ENCODE results near the gene SLC2A6.

SLC2A6 gene

GRCh38 chr9:133515615-133516255 lies 36.8 kb upstream of the SLC2A6 start:
- DNase-seq (ENCODE audit: low spot score): no peak

- DNase-seq (ENCODE audit: low spot score): no peak
Observed at GRCh38 chr9:133515240-133515610, 36.3 kb upstream of the SLC2A6 start.

GRCh38 chr9:133514460-133515239 lies 35.8 kb upstream of the SLC2A6 start:
- DNase-seq (ENCODE audit: low spot score): no peak

GRCh38 chr9:133513214-133514100 lies 34.6 kb upstream of the SLC2A6 start:
- DNase-seq (ENCODE audit: low spot score): no peak

GRCh38 chr9:133512253-133513213 lies 33.6 kb upstream of the SLC2A6 start:
- DNase-seq (ENCODE audit: low spot score): no peak

- DNase-seq (ENCODE audit: low spot score): no peak
Observed at GRCh38 chr9:133511607-133512006, 32.7 kb upstream of the SLC2A6 start.

- no peak for DNase-seq (ENCODE audit: low spot score)
Observed at GRCh38 chr9:133510926-133511505, 32.1 kb upstream of the SLC2A6 start.

GRCh38 chr9:133509179-133510083 lies 30.5 kb upstream of the SLC2A6 start:
- peak; percentile 60 for DNase-seq (ENCODE audit: low spot score)

- DNase-seq (ENCODE audit: low spot score): no peak
Observed at GRCh38 chr9:133508046-133508445, 29.1 kb upstream of the SLC2A6 start.

GRCh38 chr9:133507246-133507965 lies 28.5 kb upstream of the SLC2A6 start:
- DNase-seq (ENCODE audit: low spot score): no peak

- peak; percentile 44 for DNase-seq (ENCODE audit: low spot score)
Observed at GRCh38 chr9:133506653-133507038, 27.7 kb upstream of the SLC2A6 start.

- no peak for DNase-seq (ENCODE audit: low spot score)
Observed at GRCh38 chr9:133505901-133506652, 27.2 kb upstream of the SLC2A6 start.

- DNase-seq (ENCODE audit: low spot score): no peak
Observed at GRCh38 chr9:133505186-133505830, 26.4 kb upstream of the SLC2A6 start.

- no peak for DNase-seq (ENCODE audit: low spot score)
Observed at GRCh38 chr9:133502112-133502511, 23.2 kb upstream of the SLC2A6 start.

GRCh38 chr9:133499892-133500270 lies 21.0 kb upstream of the SLC2A6 start:
- no peak for DNase-seq (ENCODE audit: low spot score)

GRCh38 chr9:133499132-133499891 lies 20.4 kb upstream of the SLC2A6 start:
- DNase-seq (ENCODE audit: low spot score): no peak
